ENCODE results near the gene DPEP2NB.
"Not testable (repeated sequence)": the region's sequence is repeated elsewhere in the genome, so short reads cannot be mapped to it uniquely, and the experiment has no call there.

DPEP2NB gene

DNA sequence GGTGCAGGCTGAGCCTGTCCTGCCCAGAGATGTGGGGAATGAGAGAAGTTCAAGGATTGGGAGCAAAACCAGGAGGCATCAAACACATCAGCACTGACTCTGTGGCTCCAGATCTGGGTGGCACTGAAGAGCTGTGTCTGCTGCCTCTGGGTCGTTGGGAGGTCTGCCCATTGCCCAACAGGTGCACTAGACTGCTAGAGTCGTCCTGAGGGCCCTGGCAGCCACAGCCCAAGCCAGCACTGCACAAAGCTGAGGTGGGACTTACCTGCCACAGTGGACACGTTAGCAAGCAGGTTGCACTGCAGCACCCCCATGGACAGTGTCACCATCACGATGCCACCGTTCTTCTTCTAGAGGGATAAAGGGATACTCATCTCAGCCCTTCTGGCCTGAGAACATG, 38.7 kb downstream of the DPEP2NB start:
- TF ChIP-seq, protein P1, sequence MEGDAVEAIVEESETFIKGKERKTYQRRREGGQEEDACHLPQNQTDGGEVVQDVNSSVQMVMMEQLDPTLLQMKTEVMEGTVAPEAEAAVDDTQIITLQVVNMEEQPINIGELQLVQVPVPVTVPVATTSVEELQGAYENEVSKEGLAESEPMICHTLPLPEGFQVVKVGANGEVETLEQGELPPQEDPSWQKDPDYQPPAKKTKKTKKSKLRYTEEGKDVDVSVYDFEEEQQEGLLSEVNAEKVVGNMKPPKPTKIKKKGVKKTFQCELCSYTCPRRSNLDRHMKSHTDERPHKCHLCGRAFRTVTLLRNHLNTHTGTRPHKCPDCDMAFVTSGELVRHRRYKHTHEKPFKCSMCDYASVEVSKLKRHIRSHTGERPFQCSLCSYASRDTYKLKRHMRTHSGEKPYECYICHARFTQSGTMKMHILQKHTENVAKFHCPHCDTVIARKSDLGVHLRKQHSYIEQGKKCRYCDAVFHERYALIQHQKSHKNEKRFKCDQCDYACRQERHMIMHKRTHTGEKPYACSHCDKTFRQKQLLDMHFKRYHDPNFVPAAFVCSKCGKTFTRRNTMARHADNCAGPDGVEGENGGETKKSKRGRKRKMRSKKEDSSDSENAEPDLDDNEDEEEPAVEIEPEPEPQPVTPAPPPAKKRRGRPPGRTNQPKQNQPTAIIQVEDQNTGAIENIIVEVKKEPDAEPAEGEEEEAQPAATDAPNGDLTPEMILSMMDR (IDR thresholded peaks at IDR 0.05; ENCODE audit: low read depth, low read length) = no peak
- no peak for DNase-seq (ENCODE audit: extremely low read depth, low read depth)

DNA sequence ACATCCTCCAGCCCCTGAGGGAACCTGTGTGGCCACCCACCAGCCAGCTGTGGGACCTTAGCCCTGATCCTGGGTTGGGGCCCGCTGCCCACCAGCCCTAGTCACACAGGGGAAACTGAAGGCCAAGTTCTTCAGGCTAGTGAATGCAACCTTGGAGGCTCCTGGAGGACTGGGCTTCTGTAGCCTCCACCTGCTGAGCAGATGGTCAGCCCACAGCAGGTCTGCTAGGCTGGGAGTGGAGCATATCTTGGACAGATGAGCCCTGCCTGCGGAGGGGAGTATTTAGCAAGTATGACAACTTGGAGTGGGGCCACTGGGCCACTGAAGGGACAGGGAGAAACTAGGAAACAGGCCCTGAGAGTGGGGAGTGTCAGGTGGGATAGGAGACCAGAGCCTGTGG, 39.5 kb downstream of the DPEP2NB start:
- DNase-seq (ENCODE audit: extremely low read depth, low read depth) = no peak
- TF ChIP-seq, protein P1 (IDR thresholded peaks at IDR 0.05; ENCODE audit: low read depth, low read length) = no peak

- TF ChIP-seq, protein P1 (IDR thresholded peaks at IDR 0.05; ENCODE audit: low read depth, low read length) = no peak
- DNase-seq (ENCODE audit: extremely low read depth, low read depth) = no peak
Measured at GRCh38 chr16:67975321-67976105, 40.2 kb downstream of the DPEP2NB start.

DNA sequence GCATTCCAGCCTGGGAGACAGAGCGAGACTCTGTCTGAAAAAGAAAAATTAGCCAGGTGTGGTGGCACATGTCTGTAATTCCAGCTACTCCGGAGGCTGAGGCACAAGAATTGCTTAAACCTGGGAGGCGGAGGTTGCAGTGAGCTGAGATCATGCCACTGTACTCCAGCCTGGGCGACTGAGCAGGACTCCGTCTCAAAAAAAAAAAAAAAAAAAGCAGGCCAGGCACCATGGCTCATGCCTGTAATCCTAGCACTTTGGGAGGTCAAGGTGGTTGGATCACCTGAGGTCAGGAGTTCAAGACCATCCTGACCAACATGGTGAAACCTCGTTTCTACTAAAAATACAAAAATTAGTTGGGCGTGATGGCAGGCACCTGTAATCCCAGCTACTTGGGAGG, 43.4 kb downstream of the DPEP2NB start:
- DNase-seq (ENCODE audit: extremely low read depth, low read depth) = not testable (repeated sequence)

DNA sequence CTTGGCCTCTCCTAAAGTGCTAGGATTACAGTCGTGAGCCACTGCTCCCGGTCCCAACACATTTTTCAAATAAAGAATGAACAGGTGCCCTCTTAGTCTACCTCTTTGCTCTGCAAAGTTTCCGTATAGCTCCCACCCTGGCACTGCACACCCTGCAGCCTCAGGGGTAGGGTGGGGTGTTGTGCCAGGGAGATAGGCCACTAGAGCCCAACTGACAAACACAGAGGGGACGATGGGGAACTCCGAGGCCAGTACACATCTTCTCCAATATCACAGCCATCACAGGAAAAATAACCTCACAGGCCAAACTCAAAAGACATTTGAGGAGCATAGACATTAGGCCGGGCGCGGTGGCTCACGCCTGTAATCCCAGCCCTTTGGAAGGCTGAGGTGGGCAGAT, 44.6 kb downstream of the DPEP2NB start:
- TF ChIP-seq, protein P1 (IDR thresholded peaks at IDR 0.05; ENCODE audit: low read depth, low read length) = no peak
- DNase-seq (ENCODE audit: extremely low read depth, low read depth) = no peak

GRCh38 chr16:67969254-67970039, 46.3 kb downstream of the DPEP2NB start:
- TF ChIP-seq, protein P1 (IDR thresholded peaks at IDR 0.05; ENCODE audit: low read depth, low read length) = no peak
- no peak for DNase-seq (ENCODE audit: extremely low read depth, low read depth)

DNA sequence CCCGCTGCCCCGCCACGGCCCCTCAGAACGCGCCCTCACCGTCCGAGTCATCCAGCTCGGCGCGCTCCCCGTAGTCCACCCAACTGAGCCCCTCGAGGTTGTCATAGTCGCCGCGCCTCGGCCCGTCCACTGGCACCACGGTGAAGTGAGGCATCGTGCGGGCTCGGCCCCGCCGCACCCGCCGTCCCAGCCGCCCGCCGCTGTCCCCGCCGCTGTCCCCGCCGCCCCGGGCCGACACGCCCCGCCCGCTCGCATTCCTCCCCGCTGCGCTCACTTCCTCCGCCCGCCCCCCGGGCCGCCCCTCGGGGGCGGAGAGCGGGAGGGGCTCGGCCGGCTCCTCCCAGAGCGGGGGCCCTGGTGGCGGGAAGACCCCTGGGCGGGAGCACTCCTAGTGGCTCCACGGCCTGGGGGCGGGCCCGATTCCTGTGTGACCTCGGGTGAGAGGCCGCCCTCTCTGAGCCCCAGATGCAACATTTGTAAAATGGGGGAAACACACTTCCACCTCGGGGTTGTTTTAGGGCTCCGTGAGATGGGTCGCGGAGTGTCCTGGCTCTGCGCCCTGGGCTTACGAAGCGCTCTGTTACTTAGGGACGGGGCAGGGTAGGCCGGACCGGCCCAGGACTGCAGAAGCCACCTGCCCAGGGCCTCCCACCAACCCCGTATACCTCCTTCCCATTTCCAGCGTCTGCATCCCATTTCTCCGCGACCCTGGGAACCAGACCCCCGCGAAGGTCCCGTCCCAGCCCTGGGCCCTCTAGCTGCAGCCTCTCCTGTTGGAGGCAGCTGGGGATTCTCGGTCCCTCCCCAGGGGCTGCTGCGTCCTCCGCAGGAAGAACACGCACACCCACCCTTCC, 47.1 kb downstream of the DPEP2NB start, which contains the start of gene SLC12A4:
Gene SLC12A4, minus strand, starts transcription at position 238 of the 854 bp plus-strand sequence. Its CDS starts 84 bp downstream, at position 154.
- TF ChIP-seq, protein P1 (IDR thresholded peaks at IDR 0.05; ENCODE audit: low read depth, low read length) = no peak
- DNase-seq (ENCODE audit: extremely low read depth, low read depth) = peak; percentile 52
